GM18861 (cell line): ENCODE data around the gene RUNX1.
A peak's percentile ranks its signal among the peaks of the same experiment; 100 is the strongest.
"Not testable (repeated sequence)": the region's sequence is repeated elsewhere in the genome, so short reads cannot be mapped to it uniquely, and the experiment has no call there.

Experiments
- ATAC-seq: cut with Tn5 transposase; IDR thresholded peaks from one replicate; pipeline ENCODE4 v1.9.1; 2021; ENCODE audit not compliant: unreplicated experiment

RUNX1 gene

GRCh38 chr21:34994766-34995631 lies 54.1 kb downstream of the RUNX1 start:
- ATAC-seq, result no peak

GRCh38 chr21:34993521-34993921 lies 55.6 kb downstream of the RUNX1 start:
- ATAC-seq, result not testable (repeated sequence)

GRCh38 chr21:34992736-34993398 lies 56.2 kb downstream of the RUNX1 start:
- no peak for ATAC-seq

GRCh38 chr21:34992180-34992579 lies 56.9 kb downstream of the RUNX1 start:
- ATAC-seq, result no peak

- no peak for ATAC-seq
These were observed 57.6 kb downstream of the RUNX1 start for GRCh38 chr21:34991366-34991957.

- no peak for ATAC-seq
These were observed 58.3 kb downstream of the RUNX1 start for GRCh38 chr21:34990842-34991241.

- no peak for ATAC-seq
These were observed 59.6 kb downstream of the RUNX1 start for GRCh38 chr21:34989337-34990151.

- no peak for ATAC-seq
These were observed 60.5 kb downstream of the RUNX1 start for GRCh38 chr21:34988625-34989024.

GRCh38 chr21:34988139-34988538 lies 61.0 kb downstream of the RUNX1 start:
- no peak for ATAC-seq

- ATAC-seq, result peak; percentile 9
These were observed 61.5 kb downstream of the RUNX1 start for GRCh38 chr21:34987501-34988072.

GRCh38 chr21:34986561-34987500 lies 62.3 kb downstream of the RUNX1 start:
- peak; percentile 65 for ATAC-seq

GRCh38 chr21:34984356-34985058 lies 64.6 kb downstream of the RUNX1 start:
- ATAC-seq, result no peak

GRCh38 chr21:34983680-34984086 lies 65.4 kb downstream of the RUNX1 start:
- no peak for ATAC-seq

- no peak for ATAC-seq
These were observed 67.3 kb downstream of the RUNX1 start for GRCh38 chr21:34981791-34982190.

- ATAC-seq, result no peak
These were observed 68.5 kb downstream of the RUNX1 start for GRCh38 chr21:34980423-34981115.

- no peak for ATAC-seq
These were observed 69.7 kb downstream of the RUNX1 start for GRCh38 chr21:34979383-34979782.

- no peak for ATAC-seq
These were observed 71.8 kb downstream of the RUNX1 start for GRCh38 chr21:34977333-34977732.
